ENCODE results near the gene GDPD5.

GDPD5 gene

GRCh38 chr11:75543806-75544205 is 18.1 kb upstream of the GDPD5 start:
- Histone ChIP-seq H3K9ac (ENCODE audit: low read depth, low read length) (no peak overlapping the region), H4K20me1 (ENCODE audit: insufficient read depth, low read length) (no peaks in the 10 kb centered on the region; the same call in 1 of the 2 replicates), H3K36me3 (ENCODE audit: insufficient read depth, low read length) (no peaks in the 10 kb centered on the region), H3K27me3 (ENCODE audit: insufficient read depth, low read length, poor library complexity) (peaks cover 9% of the 10 kb centered on the region), H3K4me3 (ENCODE audit: low read depth in 1 of 2, low read length in 2 of 2) (no peak overlapping the region), H3K4me1 (ENCODE audit: insufficient read depth, low read length) (no peaks in the 10 kb centered on the region), H3K27ac (ENCODE audit: low read length) (no peak overlapping the region), H2AFZ (ENCODE audit: low read depth, low read length) (no peak overlapping the region), H3K9me3 (ENCODE audit: insufficient read depth, low read length, severe bottlenecking) (peaks cover under 1% of the 10 kb centered on the region), H3K79me2 (ENCODE audit: insufficient read depth, low read length) (no peaks in the 10 kb centered on the region), H3K4me2 (ENCODE audit: insufficient read depth, low read length) (no peak overlapping the region)
- ATAC-seq (ENCODE audit: insufficient read depth, low read depth) (0 out of 3 replicates have a peak, but pooled peaks have one; percentile 24), DNase-seq (no peak)
- TF ChIP-seq EZH2 (IDR thresholded peaks at IDR 0.05; ENCODE audit: borderline replicate concordance, low read depth, low read length, severe bottlenecking) (no peak), CTCF (IDR thresholded peaks at IDR 0.05; ENCODE audit: borderline replicate concordance, extremely low read depth, low read length, poor library complexity, severe bottlenecking) (no peak)

GRCh38 chr11:75542088-75542438 is 16.3 kb upstream of the GDPD5 start:
- no peak for ATAC-seq (ENCODE audit: insufficient read depth, low read depth)
- H3K79me2 ChIP-seq (ENCODE audit: insufficient read depth, low read length) = no peaks in the 10 kb centered on the region
- H3K4me3 ChIP-seq (ENCODE audit: low read depth in 1 of 2, low read length in 2 of 2) = no peak overlapping the region
- H3K9me3 ChIP-seq (ENCODE audit: insufficient read depth, low read length, severe bottlenecking) = no peaks in the 10 kb centered on the region
- no peaks in the 10 kb centered on the region; the same call in 1 of the 2 replicates for H4K20me1 ChIP-seq (ENCODE audit: insufficient read depth, low read length)
- no peak overlapping the region for H3K27ac ChIP-seq (ENCODE audit: low read length)
- TF ChIP-seq CTCF (IDR thresholded peaks at IDR 0.05; ENCODE audit: borderline replicate concordance, extremely low read depth, low read length, poor library complexity, severe bottlenecking) (no peak), EZH2 (IDR thresholded peaks at IDR 0.05; ENCODE audit: borderline replicate concordance, low read depth, low read length, severe bottlenecking) (no peak)
- no peaks in the 10 kb centered on the region for H3K36me3 ChIP-seq (ENCODE audit: insufficient read depth, low read length)
- DNase-seq = no peak
- no peak overlapping the region for H2AFZ ChIP-seq (ENCODE audit: low read depth, low read length)
- peaks cover 9% of the 10 kb centered on the region for H3K27me3 ChIP-seq (ENCODE audit: insufficient read depth, low read length, poor library complexity)
- H3K9ac ChIP-seq (ENCODE audit: low read depth, low read length) = no peak overlapping the region
- H3K4me1 ChIP-seq (ENCODE audit: insufficient read depth, low read length) = no peaks in the 10 kb centered on the region
- no peak overlapping the region for H3K4me2 ChIP-seq (ENCODE audit: insufficient read depth, low read length)

GRCh38 chr11:75541193-75542087 is 15.7 kb upstream of the GDPD5 start:
- Histone ChIP-seq H4K20me1 (ENCODE audit: insufficient read depth, low read length) (no peaks in the 10 kb centered on the region; the same call in 1 of the 2 replicates), H3K36me3 (ENCODE audit: insufficient read depth, low read length) (no peaks in the 10 kb centered on the region), H2AFZ (ENCODE audit: low read depth, low read length) (no peak overlapping the region), H3K4me2 (ENCODE audit: insufficient read depth, low read length) (no peak overlapping the region), H3K9me3 (ENCODE audit: insufficient read depth, low read length, severe bottlenecking) (no peaks in the 10 kb centered on the region), H3K9ac (ENCODE audit: low read depth, low read length) (no peak overlapping the region), H3K4me3 (ENCODE audit: low read depth in 1 of 2, low read length in 2 of 2) (no peak overlapping the region), H3K27ac (ENCODE audit: low read length) (no peak overlapping the region), H3K79me2 (ENCODE audit: insufficient read depth, low read length) (no peaks in the 10 kb centered on the region), H3K4me1 (ENCODE audit: insufficient read depth, low read length) (no peaks in the 10 kb centered on the region), H3K27me3 (ENCODE audit: insufficient read depth, low read length, poor library complexity) (peaks cover 9% of the 10 kb centered on the region)
- DNase-seq (no peak), ATAC-seq (ENCODE audit: insufficient read depth, low read depth) (no peak)
- TF ChIP-seq CTCF (IDR thresholded peaks at IDR 0.05; ENCODE audit: borderline replicate concordance, extremely low read depth, low read length, poor library complexity, severe bottlenecking) (no peak), EZH2 (IDR thresholded peaks at IDR 0.05; ENCODE audit: borderline replicate concordance, low read depth, low read length, severe bottlenecking) (no peak)
